Stimulated activated CD8-positive, alpha-beta memory T cell treated with anti-CD3 and anti-CD28 coated beads, Interleukin-4, amount 100 ng/mL, for 4 hours (primary cell): Measurements from ENCODE around the gene HCRTR1.

Source experiments
- DNase-seq, 2 donors: peaks; one replicate each; pipeline ENCODE4 v3.0.0-alpha.2; 2020; ENCODE audit warnings: low read depth in 2 of 2, low spot score in 1 of 2

Gene HCRTR1

GRCh38 chr1:31648641-31649357 is 31.3 kb downstream of the HCRTR1 start:
- DNase-seq, result no peak

- no peak for DNase-seq
Measured at GRCh38 chr1:31650161-31651088, 32.9 kb downstream of the HCRTR1 start.

GRCh38 chr1:31651089-31651420 is 33.6 kb downstream of the HCRTR1 start:
- no peak for DNase-seq

GRCh38 chr1:31651766-31652165 is 34.3 kb downstream of the HCRTR1 start:
- no peak for DNase-seq

GRCh38 chr1:31652891-31653499 is 35.5 kb downstream of the HCRTR1 start:
- no peak for DNase-seq

GRCh38 chr1:31653717-31654473 is 36.4 kb downstream of the HCRTR1 start:
- DNase-seq, result no peak

GRCh38 chr1:31654474-31654776 is 36.9 kb downstream of the HCRTR1 start:
- no peak for DNase-seq

- DNase-seq, result no peak
Measured at GRCh38 chr1:31655104-31655503, 37.6 kb downstream of the HCRTR1 start.

- DNase-seq, result no peak
Measured at GRCh38 chr1:31655756-31656155, 38.3 kb downstream of the HCRTR1 start.

- no peak for DNase-seq
Measured at GRCh38 chr1:31657020-31657804, 39.7 kb downstream of the HCRTR1 start.

GRCh38 chr1:31657972-31658510 is 40.6 kb downstream of the HCRTR1 start:
- DNase-seq, result no peak

- DNase-seq, result no peak
Measured at GRCh38 chr1:31658721-31659120, 41.2 kb downstream of the HCRTR1 start.

GRCh38 chr1:31659889-31660288 is 42.4 kb downstream of the HCRTR1 start:
- no peak for DNase-seq

- no peak for DNase-seq
Measured at GRCh38 chr1:31660871-31661455, 43.5 kb downstream of the HCRTR1 start.

GRCh38 chr1:31661856-31662255 is 44.4 kb downstream of the HCRTR1 start:
- DNase-seq, result no peak

- DNase-seq, result no peak
Measured at GRCh38 chr1:31662463-31662862, 45.0 kb downstream of the HCRTR1 start.

- DNase-seq, result peak in 1 of 2 donors; percentile 44
Measured at GRCh38 chr1:31663622-31664452, 46.3 kb downstream of the HCRTR1 start.

GRCh38 chr1:31664528-31664927 is 47.0 kb downstream of the HCRTR1 start:
- DNase-seq, result no peak

GRCh38 chr1:31665234-31665878 is 47.9 kb downstream of the HCRTR1 start:
- no peak for DNase-seq
